NCI-H2171 (cell line): Measurements from ENCODE around the gene APOA4.
A peak's percentile ranks its signal among the peaks of the same experiment; 100 is the strongest.

ENCODE experiments used
- DNase-seq: peaks from one replicate; lab custom pipeline; 2025; lab: John Stamatoyannopoulos, UW

APOA4 gene

DNA sequence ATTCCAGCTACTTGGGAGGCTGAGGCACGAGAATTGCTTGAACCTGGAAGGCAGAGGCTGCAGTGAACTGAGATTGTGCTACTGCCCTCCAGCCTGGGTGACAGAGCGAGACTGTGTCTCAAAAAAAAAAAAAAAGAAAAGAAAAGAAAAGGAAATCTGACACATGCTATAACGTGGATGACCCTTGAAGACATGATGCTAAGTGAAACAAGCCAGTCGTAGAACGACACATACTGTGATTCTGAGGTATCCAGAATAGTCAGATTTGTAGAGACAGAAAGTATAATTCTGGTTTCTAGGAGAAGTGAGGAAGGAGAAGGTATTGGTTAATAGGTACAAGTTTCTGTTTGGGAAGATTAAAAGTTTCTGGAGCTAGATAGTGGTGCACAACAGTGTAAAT, 24.7 kb downstream of the APOA4 start:
- no peak for DNase-seq

DNA sequence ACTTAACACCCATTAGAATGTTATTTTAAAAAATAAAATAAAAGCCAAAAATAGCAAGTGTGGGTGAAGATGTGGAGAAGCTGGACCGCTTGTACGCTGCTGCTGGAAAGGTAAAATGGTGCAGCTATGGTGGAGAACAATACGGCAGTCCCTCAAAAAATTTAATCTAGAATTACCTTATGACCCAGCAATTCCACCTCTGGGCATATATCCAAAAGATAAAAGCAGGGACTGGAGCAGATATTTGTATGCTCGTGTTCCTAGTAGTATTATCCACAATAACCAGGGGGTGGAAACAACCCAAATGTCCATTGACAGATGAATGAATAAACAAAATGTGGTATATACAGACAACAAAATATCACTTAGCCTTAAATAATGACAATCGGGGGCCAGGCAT, 25.3 kb downstream of the APOA4 start:
- no peak for DNase-seq

GRCh38 chr11:116796548-116796947, 26.6 kb downstream of the APOA4 start:
- DNase-seq = no peak

- no peak for DNase-seq
These were observed 28.3 kb downstream of the APOA4 start for GRCh38 chr11:116794851-116795250.

- DNase-seq = no peak
These were observed 29.4 kb downstream of the APOA4 start for GRCh38 chr11:116793772-116794097.

GRCh38 chr11:116792869-116793771, 30.0 kb downstream of the APOA4 start:
- DNase-seq = no peak

DNA sequence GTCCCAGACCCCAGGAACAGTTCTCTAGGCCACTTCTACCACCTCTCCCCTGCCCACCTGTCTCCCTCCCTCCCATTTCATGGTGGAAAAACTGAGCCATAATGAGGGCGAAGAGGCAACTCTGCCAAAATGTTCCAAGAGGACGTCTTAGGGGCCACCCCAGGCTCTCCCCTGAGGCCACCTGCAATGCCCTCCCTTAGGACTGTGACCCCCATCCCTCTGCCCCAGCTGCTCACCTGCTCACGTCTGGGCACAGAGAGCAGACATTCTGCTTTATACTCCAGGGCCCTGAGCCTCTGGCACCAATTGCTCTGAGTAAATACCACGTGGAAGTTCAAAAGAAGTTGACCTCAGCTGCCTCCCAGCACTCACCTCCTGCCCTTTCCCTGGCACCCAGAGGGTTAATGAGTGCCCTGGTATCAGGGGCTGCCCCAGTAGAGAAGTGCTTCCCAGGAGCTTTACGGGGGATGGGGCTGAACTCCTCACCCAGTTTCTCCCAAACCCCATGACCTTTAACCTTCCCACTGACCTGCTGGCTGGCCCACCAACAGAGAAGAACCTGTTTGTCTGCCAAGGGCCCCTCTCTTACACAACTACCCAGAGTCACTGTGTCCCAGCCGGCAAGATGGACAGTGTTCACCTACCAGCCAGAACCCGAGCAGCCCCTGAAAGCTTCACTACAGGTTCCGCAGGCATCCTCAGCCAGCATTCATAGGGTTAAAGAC, 30.8 kb downstream of the APOA4 start:
- no peak for DNase-seq

- DNase-seq = no peak
These were observed 31.3 kb downstream of the APOA4 start, which contains the start of gene APOA5 for GRCh38 chr11:116791813-116792143. TSS of gene APOA5 (minus strand) at chr11:116791879. CDS start at chr11:116791860, 19 bp downstream.

DNA sequence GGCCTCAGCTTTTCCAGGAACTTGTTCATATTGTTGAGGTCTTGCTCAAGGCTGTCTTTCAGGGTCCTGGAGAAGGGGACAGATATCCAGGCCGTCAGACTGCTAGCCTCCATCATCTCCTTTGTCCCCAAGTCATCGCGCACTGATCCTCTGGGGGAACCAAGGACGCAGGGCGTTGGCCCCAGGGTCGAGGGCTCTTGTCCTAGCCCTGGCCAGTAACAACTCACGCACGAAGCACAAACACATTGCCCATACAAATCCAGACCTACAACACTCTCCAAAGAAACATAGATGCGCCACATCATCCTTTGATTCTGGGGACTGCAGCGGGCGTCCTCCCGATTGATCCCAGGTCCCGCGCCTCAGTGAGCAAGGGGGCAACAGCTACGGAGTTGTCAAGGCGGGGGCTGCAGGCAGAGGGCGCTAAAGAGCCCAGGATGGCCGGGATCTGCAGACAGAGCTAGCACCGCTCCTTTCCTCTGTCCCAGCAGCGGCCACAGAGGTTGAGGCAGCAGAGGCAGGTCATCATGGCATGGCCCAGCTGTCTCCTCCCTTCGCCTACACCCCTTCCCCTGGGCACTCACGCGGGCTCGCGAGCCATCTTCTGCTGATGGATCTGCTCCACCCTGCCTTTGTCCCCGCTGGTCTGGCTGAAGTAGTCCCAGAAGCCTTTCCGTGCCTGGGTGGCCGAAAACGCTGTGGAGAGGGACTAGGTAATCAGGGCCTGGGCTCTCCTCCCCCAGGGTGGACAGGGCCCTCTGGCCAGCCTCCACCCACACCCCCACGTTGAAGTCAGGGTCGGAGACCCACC, 31.9 kb downstream of the APOA4 start:
- no peak for DNase-seq

GRCh38 chr11:116790167-116791001, 32.7 kb downstream of the APOA4 start:
- DNase-seq = no peak

DNA sequence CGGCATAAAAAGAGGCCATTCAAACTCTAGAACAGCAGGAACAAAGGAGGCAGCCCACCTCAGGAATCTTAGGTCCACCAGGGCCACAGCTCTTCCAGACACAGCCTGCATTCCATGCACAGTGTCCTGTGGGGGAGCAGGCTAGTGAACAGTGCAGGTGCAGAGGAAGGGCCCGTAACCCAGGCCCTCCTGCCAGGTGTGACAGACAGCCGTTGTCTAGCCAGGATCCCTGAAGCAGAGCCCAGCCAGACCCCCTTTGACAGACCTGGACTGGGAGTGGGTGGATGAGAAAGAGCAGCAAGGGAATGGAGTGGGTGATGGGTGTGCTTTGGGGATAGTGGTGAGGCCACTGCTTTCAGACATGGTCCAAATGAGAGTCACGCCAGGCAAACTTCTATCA, 34.1 kb downstream of the APOA4 start:
- DNase-seq = no peak

GRCh38 chr11:116788534-116788933, 34.6 kb downstream of the APOA4 start:
- no peak for DNase-seq

- DNase-seq = peak; percentile 70
These were observed 35.2 kb downstream of the APOA4 start, which contains the start of gene ZPR1 for GRCh38 chr11:116787786-116788486. TSS of gene ZPR1 (minus strand) at chr11:116788023. CDS start at chr11:116787990, 33 bp downstream.

DNA sequence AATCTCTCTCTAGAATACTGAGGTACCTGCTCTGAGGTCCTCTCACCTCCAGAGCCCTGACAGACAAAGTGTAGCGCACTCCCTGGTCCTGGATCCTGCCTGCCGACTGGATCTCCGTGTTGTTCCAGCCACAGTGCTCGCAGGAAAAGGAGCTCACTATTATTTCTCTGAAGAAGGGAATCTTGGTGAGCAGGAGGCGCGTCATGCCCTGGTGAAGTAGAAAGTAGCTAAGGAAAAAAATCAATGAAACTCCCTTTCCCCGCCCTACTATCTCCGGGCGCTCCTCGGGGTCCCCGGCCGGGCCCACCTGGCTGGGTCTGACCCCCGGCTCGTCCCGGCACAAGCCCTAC, 35.7 kb downstream of the APOA4 start:
- DNase-seq = no peak

DNA sequence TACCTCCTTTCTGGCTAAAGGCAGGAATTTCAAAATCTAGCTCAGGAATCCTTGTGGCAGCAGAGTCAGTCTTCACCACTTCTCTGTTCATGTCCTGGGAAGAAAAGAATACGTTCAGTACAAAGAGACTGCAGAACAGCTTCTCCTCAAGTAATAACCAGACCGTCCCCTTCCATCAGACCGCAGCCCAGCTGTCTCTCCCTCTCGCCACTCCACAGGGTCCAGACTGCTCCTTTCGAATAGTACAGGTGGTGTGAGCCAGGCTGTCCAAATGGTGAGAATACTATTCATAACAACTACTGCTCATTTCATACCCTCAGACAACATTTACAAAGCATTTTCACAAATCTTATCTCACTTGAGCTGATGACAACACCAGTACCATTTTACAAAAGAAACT, 36.1 kb downstream of the APOA4 start:
- no peak for DNase-seq

GRCh38 chr11:116786326-116786725, 36.8 kb downstream of the APOA4 start:
- no peak for DNase-seq

DNA sequence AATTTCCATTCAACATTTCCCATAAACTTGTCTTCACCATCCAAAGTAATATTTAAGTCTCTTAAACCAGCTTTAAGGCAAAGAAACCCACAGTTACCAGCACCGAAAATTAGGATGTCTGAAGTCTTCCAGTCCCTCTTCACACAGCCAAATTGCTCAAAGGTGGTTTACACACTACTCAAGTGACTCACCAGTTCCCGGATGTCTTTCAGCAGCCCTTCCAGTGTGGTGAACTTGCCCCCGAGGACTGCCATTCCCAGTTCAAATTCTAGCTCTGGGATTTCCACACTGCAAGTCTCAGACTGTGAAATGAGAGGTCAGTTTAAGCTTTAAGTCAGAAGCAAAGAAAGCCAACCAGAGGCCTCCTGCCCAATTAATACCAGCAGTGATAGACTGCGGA, 40.4 kb downstream of the APOA4 start:
- no peak for DNase-seq

- DNase-seq = no peak
These were observed 44.5 kb downstream of the APOA4 start for GRCh38 chr11:116778556-116778955.

GRCh38 chr11:116777056-116777455, 46.0 kb downstream of the APOA4 start:
- DNase-seq = no peak

GRCh38 chr11:116776522-116776984, 46.6 kb downstream of the APOA4 start:
- no peak for DNase-seq

- DNase-seq = no peak
These were observed 47.1 kb downstream of the APOA4 start for GRCh38 chr11:116775975-116776374.
